ENCODE measurements around the gene GSN. TPM values are rescaled to one million over a fixed set of nuclear protein-coding genes. Genes with fewer than 3 reads are reported as not detected.

Gene GSN
- polyA plus RNA-seq, 3 donors: 67.4 to 187 (median 95.8) TPM

DNA sequence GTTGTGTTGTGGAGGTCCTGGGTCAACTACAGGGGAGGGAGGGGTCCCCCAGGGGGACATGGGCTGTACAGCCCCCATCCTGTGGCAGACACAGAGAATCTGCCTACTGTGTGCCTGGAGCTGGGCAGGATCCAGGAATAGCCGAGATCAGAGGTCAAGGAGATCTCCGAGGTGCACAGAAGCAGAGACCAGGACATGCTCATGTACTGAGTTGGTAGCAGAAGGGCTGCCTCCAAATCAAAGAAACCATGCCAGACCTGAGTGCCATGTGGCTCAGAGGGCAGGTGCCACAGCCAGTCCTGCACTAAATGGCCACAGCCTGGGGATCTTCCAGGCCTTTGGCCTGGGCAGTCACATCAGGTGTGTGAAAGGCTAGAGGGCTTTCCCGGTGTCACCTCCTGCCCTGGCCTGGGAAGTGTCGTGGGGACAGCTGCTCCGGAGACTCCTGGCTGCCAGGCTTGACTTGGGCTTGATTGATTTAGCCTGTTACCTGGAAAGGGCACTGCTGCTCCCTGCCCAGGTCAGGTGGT lies 27.8 kb downstream of the GSN start:
- Mint-ChIP-seq H3K27me3 (ENCODE audit: low read depth in 3 of 3) (peaks cover 7 to 13% (median 9%) of the 10 kb centered on the region in 3 donors), H3K36me3 (peaks cover 17 to 30% of the 10 kb centered on the region in 2 donors), H3K4me3 (no peak overlapping the region), H3K4me1 (peaks cover 47% of the 10 kb centered on the region), H3K9me3 (no peaks in the 10 kb centered on the region), H3K27ac (no peak overlapping the region)
- intact Hi-C loops (cut with micrococcal nuclease): no loop called here
- Histone ChIP-seq H2AFZ (ENCODE audit: insufficient read depth, low read depth, low read length, poor library complexity, severe bottlenecking) (no peak overlapping the region), H4K20me1 (ENCODE audit: insufficient read depth, low read length) (peaks cover 8% of the 10 kb centered on the region), H3K27ac (ENCODE audit: low read depth in 1 of 2, low read length in 2 of 2) (no peak overlapping the region), H3K36me3 (replicated peaks in 1 of 2; ENCODE audit: control insufficient read depth in 1 of 2, insufficient read depth in 2 of 2, low read length in 2 of 2) (peaks cover 2 to 29% of the 10 kb centered on the region in 2 donors), H3K79me2 (ENCODE audit: insufficient read depth, low read length) (peaks cover 25% of the 10 kb centered on the region), H3K4me2 (replicated peaks; ENCODE audit: extremely low read depth, low read length, poor library complexity, severe bottlenecking) (no peak overlapping the region), H3K4me1 (ENCODE audit: control insufficient read depth in 1 of 2, insufficient read depth in 2 of 2, low read length in 2 of 2) (peaks cover 39 to 46% of the 10 kb centered on the region in 2 donors), H3K4me3 (replicated peaks in 1 of 3; ENCODE audit: low read depth in 2 of 3, low read length in 3 of 3) (no peak overlapping the region), H3K27me3 (ENCODE audit: control insufficient read depth in 2 of 2, insufficient read depth in 2 of 2, low read length in 2 of 2) (peaks cover 0 to 8% of the 10 kb centered on the region in 2 donors), H3K9ac (ENCODE audit: insufficient read depth, low read length, poor library complexity, severe bottlenecking) (no peak overlapping the region), H3K9me3 (replicated peaks in 1 of 2; ENCODE audit: control insufficient read depth in 1 of 2, insufficient read depth in 1 of 2, low read length in 2 of 2) (no peaks in the 10 kb centered on the region)
- TF ChIP-seq, protein P1, sequence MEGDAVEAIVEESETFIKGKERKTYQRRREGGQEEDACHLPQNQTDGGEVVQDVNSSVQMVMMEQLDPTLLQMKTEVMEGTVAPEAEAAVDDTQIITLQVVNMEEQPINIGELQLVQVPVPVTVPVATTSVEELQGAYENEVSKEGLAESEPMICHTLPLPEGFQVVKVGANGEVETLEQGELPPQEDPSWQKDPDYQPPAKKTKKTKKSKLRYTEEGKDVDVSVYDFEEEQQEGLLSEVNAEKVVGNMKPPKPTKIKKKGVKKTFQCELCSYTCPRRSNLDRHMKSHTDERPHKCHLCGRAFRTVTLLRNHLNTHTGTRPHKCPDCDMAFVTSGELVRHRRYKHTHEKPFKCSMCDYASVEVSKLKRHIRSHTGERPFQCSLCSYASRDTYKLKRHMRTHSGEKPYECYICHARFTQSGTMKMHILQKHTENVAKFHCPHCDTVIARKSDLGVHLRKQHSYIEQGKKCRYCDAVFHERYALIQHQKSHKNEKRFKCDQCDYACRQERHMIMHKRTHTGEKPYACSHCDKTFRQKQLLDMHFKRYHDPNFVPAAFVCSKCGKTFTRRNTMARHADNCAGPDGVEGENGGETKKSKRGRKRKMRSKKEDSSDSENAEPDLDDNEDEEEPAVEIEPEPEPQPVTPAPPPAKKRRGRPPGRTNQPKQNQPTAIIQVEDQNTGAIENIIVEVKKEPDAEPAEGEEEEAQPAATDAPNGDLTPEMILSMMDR (IDR thresholded peaks at IDR 0.05): no peak
- WGBS (ENCODE audit: insufficient coverage): 85% methylated on average over 5 of the region's 5 CpGs
- DNase-seq: no peak

DNA sequence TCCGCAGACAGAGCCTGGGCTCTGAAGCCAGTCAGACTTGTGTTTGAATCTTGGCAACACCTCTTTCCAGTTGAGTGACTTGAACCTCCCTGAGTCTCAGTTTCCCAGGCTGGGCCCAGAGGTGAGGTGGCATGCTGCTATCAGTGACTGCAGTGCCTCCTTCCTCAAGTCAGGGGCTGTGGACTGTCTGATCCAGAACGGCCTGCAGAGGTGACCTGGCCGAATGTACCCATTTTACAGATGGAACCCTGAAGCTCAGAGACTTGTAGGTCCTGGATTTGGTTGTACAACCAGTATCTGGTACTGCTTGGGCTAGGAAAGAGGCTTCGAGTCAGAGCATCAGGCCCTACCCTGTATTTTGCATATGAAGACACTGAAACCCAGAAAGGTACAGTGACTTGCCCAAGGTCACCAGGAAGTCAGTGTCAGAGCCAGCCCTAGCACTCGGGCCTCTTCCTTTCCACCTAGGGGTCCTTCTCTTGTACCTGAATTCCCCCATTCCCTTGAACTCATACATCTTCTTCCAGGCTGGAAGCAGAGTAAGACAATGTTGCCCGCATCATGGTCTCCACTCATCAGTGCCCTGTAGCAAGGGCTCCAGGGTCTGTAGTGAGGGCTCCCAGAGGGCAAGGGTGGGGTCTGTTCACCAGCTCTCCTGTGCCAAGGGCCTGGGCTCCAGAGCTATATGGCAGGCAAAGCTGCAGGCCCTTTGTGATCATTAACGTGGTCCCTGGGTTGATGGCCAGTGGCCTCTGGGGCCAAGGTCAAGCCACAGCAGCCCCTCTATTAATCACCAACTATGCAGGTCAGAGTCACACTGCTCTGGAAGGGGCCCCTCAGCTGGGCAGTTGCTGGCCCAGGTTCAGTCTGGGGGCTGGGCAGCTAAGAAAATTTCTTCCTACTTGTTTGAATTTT lies 28.5 kb downstream of the GSN start:
- Histone ChIP-seq H3K36me3 (replicated peaks in 1 of 2; ENCODE audit: control insufficient read depth in 1 of 2, insufficient read depth in 2 of 2, low read length in 2 of 2) (peaks cover 2 to 29% of the 10 kb centered on the region in 2 donors), H4K20me1 (ENCODE audit: insufficient read depth, low read length) (peaks cover 11% of the 10 kb centered on the region), H3K9ac (ENCODE audit: insufficient read depth, low read length, poor library complexity, severe bottlenecking) (no peak overlapping the region), H3K9me3 (replicated peaks in 1 of 2; ENCODE audit: control insufficient read depth in 1 of 2, insufficient read depth in 1 of 2, low read length in 2 of 2) (no peaks in the 10 kb centered on the region), H3K4me1 (ENCODE audit: control insufficient read depth in 1 of 2, insufficient read depth in 2 of 2, low read length in 2 of 2) (peaks cover 39 to 47% of the 10 kb centered on the region in 2 donors), H3K4me3 (replicated peaks in 1 of 3; ENCODE audit: low read depth in 2 of 3, low read length in 3 of 3) (no peak overlapping the region), H3K4me2 (replicated peaks; ENCODE audit: extremely low read depth, low read length, poor library complexity, severe bottlenecking) (no peak overlapping the region), H3K27me3 (ENCODE audit: control insufficient read depth in 2 of 2, insufficient read depth in 2 of 2, low read length in 2 of 2) (peaks cover 0 to 8% of the 10 kb centered on the region in 2 donors), H3K79me2 (ENCODE audit: insufficient read depth, low read length) (peaks cover 27% of the 10 kb centered on the region), H2AFZ (ENCODE audit: insufficient read depth, low read depth, low read length, poor library complexity, severe bottlenecking) (no peak overlapping the region), H3K27ac (ENCODE audit: low read depth in 1 of 2, low read length in 2 of 2) (peak overlapping the region in 1 of 2 donors; percentile 55)
- peaks cover 47% of the 10 kb centered on the region for H3K4me1 Mint-ChIP-seq
- no peak for DNase-seq
- H3K27ac Mint-ChIP-seq: peak overlapping the region in 4 of 7 donors; percentile 18 to 81 (median 48)
- peaks cover 17 to 30% of the 10 kb centered on the region in 2 donors for H3K36me3 Mint-ChIP-seq
- intact Hi-C loops (cut with micrococcal nuclease): no loop called here
- peaks cover 7 to 13% (median 9%) of the 10 kb centered on the region in 3 donors for H3K27me3 Mint-ChIP-seq (ENCODE audit: low read depth in 3 of 3)
- H3K4me3 Mint-ChIP-seq: no peak overlapping the region
- 92% methylated on average over 6 of the region's 7 CpGs for WGBS (ENCODE audit: insufficient coverage)
- no peaks in the 10 kb centered on the region for H3K9me3 Mint-ChIP-seq
- TF ChIP-seq, protein P1 (IDR thresholded peaks at IDR 0.05): no peak

All from CD14-positive monocyte (primary cell).